HG02885 (cell line): ENCODE data around the gene NEFH.

Experiments used
- ATAC-seq: cut with Tn5 transposase; IDR thresholded peaks from one replicate; pipeline ENCODE4 v1.9.1; 2021; ENCODE audit warnings: mild to moderate bottlenecking; ENCODE audit not compliant: unreplicated experiment, poor library complexity

Gene NEFH

GRCh38 chr22:29491012-29491411, 11.0 kb downstream of the NEFH start:
- no peak for ATAC-seq

GRCh38 chr22:29493636-29494035, 13.6 kb downstream of the NEFH start:
- ATAC-seq: no peak

- ATAC-seq: no peak
Observed at GRCh38 chr22:29499852-29500251, 19.8 kb downstream of the NEFH start.

- no peak for ATAC-seq
Observed at GRCh38 chr22:29503811-29504372, 23.9 kb downstream of the NEFH start.

- no peak for ATAC-seq
Observed at GRCh38 chr22:29509298-29509697, 29.3 kb downstream of the NEFH start.

GRCh38 chr22:29509815-29510214, 29.8 kb downstream of the NEFH start:
- no peak for ATAC-seq

- no peak for ATAC-seq
Observed at GRCh38 chr22:29510542-29510941, 30.5 kb downstream of the NEFH start.

GRCh38 chr22:29511126-29511862, 31.3 kb downstream of the NEFH start:
- no peak for ATAC-seq

GRCh38 chr22:29512031-29512430, 32.0 kb downstream of the NEFH start:
- ATAC-seq: no peak

- ATAC-seq: no peak
Observed at GRCh38 chr22:29517215-29517908, 37.3 kb downstream of the NEFH start.

GRCh38 chr22:29518427-29518826, 38.4 kb downstream of the NEFH start:
- ATAC-seq: no peak

GRCh38 chr22:29519996-29520395, 40.0 kb downstream of the NEFH start:
- ATAC-seq: no peak

- ATAC-seq: no peak
Observed at GRCh38 chr22:29520851-29521250, 40.8 kb downstream of the NEFH start.

- ATAC-seq: no peak
Observed at GRCh38 chr22:29521526-29521925, 41.5 kb downstream of the NEFH start.

- no peak for ATAC-seq
Observed at GRCh38 chr22:29523761-29524160, 43.7 kb downstream of the NEFH start.

GRCh38 chr22:29524442-29525191, 44.6 kb downstream of the NEFH start:
- no peak for ATAC-seq

GRCh38 chr22:29528144-29528543, 48.1 kb downstream of the NEFH start:
- ATAC-seq: no peak

- ATAC-seq: no peak
Observed at GRCh38 chr22:29530716-29531115, 50.7 kb downstream of the NEFH start.

GRCh38 chr22:29531419-29531818, 51.4 kb downstream of the NEFH start:
- no peak for ATAC-seq

- ATAC-seq: no peak
Observed at GRCh38 chr22:29536411-29536810, 56.4 kb downstream of the NEFH start.

GRCh38 chr22:29539105-29539504, 59.1 kb downstream of the NEFH start:
- no peak for ATAC-seq
